CD4-positive, alpha-beta memory T cell (primary cell): Measurements from ENCODE around the gene AKT2. TPM values are rescaled to one million over a fixed set of nuclear protein-coding genes. Genes with fewer than 3 reads are reported as not detected.
A peak's percentile ranks its signal among the peaks of the same experiment; 100 is the strongest.

Experiments used
- CTCF ChIA-PET: fragments of 350-600 bp; sonication (Branson Sonifier 250); formaldehyde crosslinking; loops from one replicate; lab custom pipeline; 2021; ENCODE audit warnings: inconsistent platforms; ENCODE audit not compliant: partially characterized antibody; lab: Charles Lee
- POLR2A ChIA-PET: fragments of 350-600 bp; sonication (Branson Sonifier 250); formaldehyde crosslinking; loops from one replicate; lab custom pipeline; 2021; ENCODE audit not compliant: partially characterized antibody; lab: Charles Lee
- DNase-seq, 5 donors: peaks; one replicate each; pipeline versions ENCODE4 v3.0.0 to v3.0.0-alpha.2; 2020 to 2022; ENCODE audit warnings: mixed read lengths in 1 of 5
- H3K27ac ChIP-seq: one replicate; pipeline ENCODE4 v1.7.0; 2013; ENCODE audit warnings: low read depth, low read length
- H3K27me3 ChIP-seq: 2 replicates; pipeline ENCODE4 v1.7.0; 2013; ENCODE audit warnings: mild to moderate bottlenecking, low read length, moderate library complexity; ENCODE audit not compliant: insufficient read depth
- H3K36me3 ChIP-seq: 2 replicates; pipeline ENCODE4 v1.7.0; 2013; ENCODE audit warnings: mild to moderate bottlenecking, low read length, moderate library complexity; ENCODE audit not compliant: insufficient read depth
- H3K4me1 ChIP-seq: 2 replicates; pipeline ENCODE4 v1.7.0; 2013; ENCODE audit warnings: mild to moderate bottlenecking, low read length, moderate library complexity; ENCODE audit not compliant: insufficient read depth
- H3K4me3 ChIP-seq, 2 donors: one replicate each; pipeline ENCODE4 v1.7.0; 2013; ENCODE audit warnings: low read length in 2 of 2, mild to moderate bottlenecking in 1 of 2
- H3K9me3 ChIP-seq, 2 donors: one replicate each; pipeline ENCODE4 v1.7.0; 2013; ENCODE audit warnings: low read length in 2 of 2, control low read depth in 1 of 2; ENCODE audit not compliant: control insufficient read depth in 1 of 2
- H3K27ac Mint-ChIP-seq, 7 donors: one replicate each; pipeline ENCODE4 v1.8.0; 2020 to 2021; ENCODE audit warnings: mixed read lengths in 7 of 7, mild to moderate bottlenecking in 6 of 7, inconsistent platforms in 3 of 7, moderate library complexity in 3 of 7
- H3K27me3 Mint-ChIP-seq, 2 donors: one replicate each; pipeline ENCODE4 v1.8.0; 2020 to 2021; ENCODE audit warnings: mixed read lengths in 2 of 2
- H3K36me3 Mint-ChIP-seq, 2 donors: one replicate each; pipeline ENCODE4 v1.8.0; 2020 to 2021; ENCODE audit warnings: mixed read lengths in 2 of 2, inconsistent platforms in 1 of 2, mild to moderate bottlenecking in 1 of 2
- H3K4me1 Mint-ChIP-seq, 4 donors: one replicate each; pipeline ENCODE4 v1.8.0; 2020 to 2021; ENCODE audit warnings: mixed read lengths in 4 of 4, mild to moderate bottlenecking in 1 of 4
- H3K4me3 Mint-ChIP-seq, 8 donors: one replicate each; pipeline ENCODE4 v1.8.0; 2020 to 2021; ENCODE audit warnings: mixed read lengths in 8 of 8, mild to moderate bottlenecking in 7 of 8, moderate library complexity in 6 of 8, inconsistent platforms in 3 of 8
- H3K9me3 Mint-ChIP-seq, 8 donors: one replicate each; pipeline ENCODE4 v1.8.0; 2020 to 2021; ENCODE audit warnings: mixed read lengths in 8 of 8, mild to moderate bottlenecking in 5 of 8, inconsistent platforms in 3 of 8, moderate library complexity in 1 of 8
- intact Hi-C: fragments of 100-400 bp; cut with micrococcal nuclease; formaldehyde crosslinking; loops from one replicate; pipeline ENCODE4 v1.15.1; 2023
- polyA plus RNA-seq, 2 donors: library from polyadenylated mRNA; unstranded; fragments of 300-500 nt; fragmentation: Illumina TruSeq; gene quantifications; one replicate each; pipeline ENCODE4 v1.2.3, GENCODE V29; 2021
- total RNA-seq, 2 experiments: library from RNA; stranded (reverse); gene quantifications; one replicate each; pipeline ENCODE4 v1.2.3, GENCODE V29; 2021

The AKT2 gene
- total and polyA plus RNA-seq, 4 experiments from 2014 or later: 10.6 to 180 (median 97.8) TPM

DNA sequence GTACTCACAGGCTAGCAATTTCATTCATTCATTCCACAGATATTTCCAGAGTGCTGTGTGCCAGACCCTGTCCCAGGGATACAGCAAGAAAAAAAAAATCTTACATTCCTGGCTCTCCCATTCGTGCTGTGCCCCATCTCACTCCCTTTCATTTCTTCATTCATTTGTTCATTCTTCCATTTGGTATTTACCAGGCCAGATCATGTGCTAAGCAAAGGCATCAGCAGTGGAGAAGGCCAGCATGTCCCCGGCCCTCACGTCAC is 91.6 kb downstream of the AKT2 start:
- Mint-ChIP-seq H3K27ac (peak overlapping the region in 1 of 7 donors; percentile 0), H3K9me3 (no peaks in the 10 kb centered on the region), H3K27me3 (no peaks in the 10 kb centered on the region), H3K4me3 (peak overlapping the region in 6 of 8 donors; percentile 37 to 81 (median 53)), H3K4me1 (peaks cover 22 to 40% (median 30%) of the 10 kb centered on the region in 4 donors), H3K36me3 (peaks cover 0 to 8% of the 10 kb centered on the region in 2 donors)
- Histone ChIP-seq H3K36me3 (no peaks in the 10 kb centered on the region), H3K9me3 (no peaks in the 10 kb centered on the region), H3K27ac (no peak overlapping the region), H3K27me3 (no peaks in the 10 kb centered on the region), H3K4me1 (peaks cover 19% of the 10 kb centered on the region), H3K4me3 (no peak overlapping the region)
- ChIA-PET CTCF (no interaction called here), POLR2A (interaction anchor here (0.6 kb wide), 1 partner anchor 13 kb away, joined by 3 read pairs; no protein-coding TSS in a partner anchor)
- no peak for DNase-seq
- intact Hi-C loops: loop anchor here (10.0 kb wide), 1 partner anchor 49 kb away; no protein-coding TSS in a partner anchor

DNA sequence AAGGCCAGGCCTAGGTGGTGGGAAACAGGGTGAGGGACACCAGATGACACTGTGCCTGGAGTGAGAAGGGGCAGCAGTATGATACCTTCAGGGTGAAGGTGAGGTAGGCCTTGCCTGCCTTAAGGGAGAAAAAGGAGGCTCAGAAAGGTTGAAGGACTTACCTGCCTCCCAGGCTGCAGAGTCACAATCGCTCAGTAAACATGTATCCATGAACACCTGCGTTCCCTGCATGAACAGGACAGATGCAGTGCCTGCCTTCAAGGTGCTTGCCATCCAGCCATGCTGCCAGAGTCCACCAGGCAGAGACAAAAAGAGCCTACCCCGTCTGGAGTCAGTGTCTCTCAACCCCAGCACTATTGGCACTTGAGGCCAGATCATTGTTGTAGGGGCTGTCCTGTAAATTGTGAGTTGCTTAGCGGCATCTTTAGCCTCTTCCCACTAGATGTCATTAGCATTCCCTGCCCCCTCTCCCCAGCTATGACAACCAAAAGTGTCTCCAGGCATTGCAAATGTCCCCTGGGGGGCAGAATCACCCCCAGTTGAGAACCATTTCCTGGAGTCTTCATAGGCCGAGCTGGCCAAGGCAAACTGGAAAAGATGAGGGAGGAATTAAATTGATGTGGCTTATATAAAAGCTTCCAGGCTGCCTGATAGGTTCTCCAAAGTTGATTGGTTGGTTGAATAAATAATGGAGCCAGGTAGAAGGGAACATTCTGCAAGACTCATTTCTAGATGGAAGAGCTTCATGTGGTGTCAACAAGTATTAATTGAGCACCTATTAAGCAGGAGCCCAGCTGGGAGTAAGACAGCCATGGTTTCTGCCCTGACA is 92.2 kb downstream of the AKT2 start:
- no peaks in the 10 kb centered on the region for H3K9me3 Mint-ChIP-seq
- Histone ChIP-seq H3K4me3 (no peak overlapping the region), H3K9me3 (no peaks in the 10 kb centered on the region), H3K27me3 (no peaks in the 10 kb centered on the region), H3K36me3 (no peaks in the 10 kb centered on the region), H3K27ac (no peak overlapping the region), H3K4me1 (peaks cover 19% of the 10 kb centered on the region)
- H3K36me3 Mint-ChIP-seq: peaks cover 0 to 7% of the 10 kb centered on the region in 2 donors
- intact Hi-C loops: loop anchor here (10.0 kb wide), 1 partner anchor 48 kb away; no protein-coding TSS in a partner anchor
- no peak for DNase-seq
- peak overlapping the region; percentile 41 to 87 (median 54) for H3K27ac Mint-ChIP-seq
- peak overlapping the region; percentile 64 to 81 (median 76) for H3K4me3 Mint-ChIP-seq
- ChIA-PET CTCF (no interaction called here), POLR2A (no interaction called here)
- H3K4me1 Mint-ChIP-seq: peaks cover 22 to 40% (median 30%) of the 10 kb centered on the region in 4 donors
- no peaks in the 10 kb centered on the region for H3K27me3 Mint-ChIP-seq

DNA sequence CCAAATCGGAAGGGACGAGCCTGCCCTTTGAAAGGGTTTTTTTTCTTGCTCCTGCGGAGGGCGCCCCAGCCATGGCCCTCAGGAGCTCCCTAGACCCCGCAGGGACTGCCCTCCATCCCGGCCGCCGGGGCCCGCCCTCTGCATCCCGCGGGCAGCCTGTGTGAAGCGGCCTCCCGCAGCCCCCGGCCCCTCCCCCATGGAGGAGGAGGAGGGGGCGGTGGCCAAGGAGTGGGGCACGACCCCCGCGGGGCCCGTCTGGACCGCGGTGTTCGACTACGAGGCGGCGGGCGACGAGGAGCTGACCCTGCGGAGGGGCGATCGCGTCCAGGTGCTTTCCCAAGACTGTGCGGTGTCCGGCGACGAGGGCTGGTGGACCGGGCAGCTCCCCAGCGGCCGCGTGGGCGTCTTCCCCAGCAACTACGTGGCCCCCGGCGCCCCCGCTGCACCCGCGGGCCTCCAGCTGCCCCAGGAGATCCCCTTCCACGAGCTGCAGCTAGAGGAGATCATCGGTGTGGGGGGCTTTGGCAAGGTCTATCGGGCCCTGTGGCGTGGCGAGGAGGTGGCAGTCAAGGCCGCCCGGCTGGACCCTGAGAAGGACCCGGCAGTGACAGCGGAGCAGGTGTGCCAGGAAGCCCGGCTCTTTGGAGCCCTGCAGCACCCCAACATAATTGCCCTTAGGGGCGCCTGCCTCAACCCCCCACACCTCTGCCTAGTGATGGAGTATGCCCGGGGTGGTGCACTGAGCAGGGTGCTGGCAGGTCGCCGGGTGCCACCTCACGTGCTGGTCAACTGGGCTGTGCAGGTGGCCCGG is 93.1 kb downstream of the AKT2 start:
- no peaks in the 10 kb centered on the region for H3K36me3 ChIP-seq
- Mint-ChIP-seq H3K4me1 (peaks cover 22 to 40% (median 30%) of the 10 kb centered on the region in 4 donors), H3K9me3 (no peaks in the 10 kb centered on the region), H3K27ac (peak overlapping the region in 3 of 7 donors; percentile 54 to 87 (median 57)), H3K36me3 (peaks cover 0 to 6% of the 10 kb centered on the region in 2 donors), H3K27me3 (no peaks in the 10 kb centered on the region), H3K4me3 (peak overlapping the region; percentile 71 to 81 (median 76))
- peak in 2 of 5 donors; percentile 4 to 6 for DNase-seq
- H3K27ac ChIP-seq: peak overlapping the region; percentile 31
- peak overlapping the region in 1 of 2 donors; percentile 47 for H3K4me3 ChIP-seq
- H3K4me1 ChIP-seq: peaks cover 19% of the 10 kb centered on the region
- ChIA-PET CTCF (interaction anchor here (1.3 to 2.0 kb wide), 2 partner anchors 51 to 222 kb away, joined by 3 to 8 read pairs; no protein-coding TSS in a partner anchor), POLR2A (interaction anchor here (0.5 to 2.1 kb wide), 3 partner anchors 37 to 154 kb away, joined by 3 to 6 read pairs (median 3); no protein-coding TSS in a partner anchor)
- intact Hi-C loops: loop anchor here (1.0 to 10.0 kb wide), 3 partner anchors 47 to 221 kb away; partner anchors contain the start of genes AKT2 and PSMC4
- no peaks in the 10 kb centered on the region for H3K27me3 ChIP-seq
- H3K9me3 ChIP-seq: no peaks in the 10 kb centered on the region

DNA sequence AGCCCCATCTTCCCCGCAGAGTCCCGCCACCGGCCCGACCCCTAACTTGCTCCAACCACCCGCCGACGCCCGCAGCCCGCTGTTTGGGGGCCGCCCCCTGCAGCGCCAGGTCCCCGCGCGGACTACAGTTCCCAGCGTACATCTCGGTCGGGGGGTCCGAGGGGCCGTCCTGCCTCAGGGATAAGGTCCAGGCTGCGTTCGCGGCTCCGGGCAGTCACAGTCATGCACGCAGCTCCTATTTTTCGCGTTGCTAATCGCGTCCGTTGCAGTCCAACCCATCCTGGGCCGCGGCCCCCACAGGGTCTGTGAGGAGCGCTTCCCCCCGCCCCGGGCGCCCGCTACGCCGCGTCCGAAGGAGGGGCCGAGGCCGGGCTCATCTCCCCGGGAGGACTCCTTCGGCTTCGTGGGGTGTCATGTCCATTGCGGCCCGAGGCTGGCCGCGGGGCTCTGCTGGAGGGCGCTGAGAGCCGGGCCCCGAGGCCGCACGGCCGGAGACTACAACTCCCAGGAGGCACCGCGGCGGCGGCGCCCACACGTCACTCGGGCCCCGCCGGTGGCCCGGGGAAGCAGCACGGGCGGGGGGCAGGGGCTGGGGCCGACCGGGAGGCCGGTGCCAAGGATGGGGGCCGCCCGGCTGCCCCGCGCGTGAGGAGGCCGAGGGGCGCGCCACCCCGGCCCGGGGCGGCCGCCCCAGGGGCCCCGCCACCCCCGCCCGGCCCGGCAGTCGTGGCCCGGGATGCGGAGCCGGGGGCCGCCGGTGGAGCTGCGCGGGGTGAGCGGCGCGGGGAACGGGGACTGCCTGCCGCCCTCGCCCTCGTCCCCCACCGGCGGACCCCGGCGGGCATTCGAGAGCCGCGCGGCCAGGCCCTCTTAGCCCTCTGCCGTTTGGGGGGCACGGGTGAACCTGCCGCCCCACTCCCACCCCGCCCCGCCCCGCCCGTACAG is 94.0 kb downstream of the AKT2 start, which contains the start of gene MAP3K10:
Gene MAP3K10 (plus strand): TSS at position 536 of the 945 bp plus-strand sequence. CDS start 606 bp downstream, outside the sequence.
- ChIA-PET CTCF (interaction anchor here (0.8 to 2.0 kb wide), 4 partner anchors 47 to 221 kb away, joined by 3 to 8 read pairs (median 4); no protein-coding TSS in a partner anchor), POLR2A (interaction anchor here (0.5 to 2.1 kb wide), 10 partner anchors 27 to 1073 kb away, joined by 3 to 10 read pairs (median 4); partner anchors contain the start of genes HNRNPUL1, TTC9B, ZNF546 and ZNF780A)
- peak; percentile 67 to 77 (median 70) for DNase-seq
- Histone ChIP-seq H3K9me3 (no peaks in the 10 kb centered on the region), H3K4me3 (peak within 1 kb of the TSS; percentile 66 to 95), H3K36me3 (no peaks in the 10 kb centered on the region), H3K27ac (peak within 1 kb of the TSS; percentile 96), H3K27me3 (no peaks in the 10 kb centered on the region), H3K4me1 (peaks cover 19% of the 10 kb centered on the region)
- H3K9me3 Mint-ChIP-seq: no peaks in the 10 kb centered on the region
- peaks cover 0 to 6% of the 10 kb centered on the region in 2 donors for H3K36me3 Mint-ChIP-seq
- peak within 1 kb of the TSS; percentile 87 to 94 (median 91) for H3K4me3 Mint-ChIP-seq
- no peaks in the 10 kb centered on the region for H3K27me3 Mint-ChIP-seq
- intact Hi-C loops: loop anchor here (1.0 to 10.0 kb wide), 3 partner anchors 46 to 220 kb away; partner anchors contain the start of genes AKT2 and PSMC4
- H3K27ac Mint-ChIP-seq: peak within 1 kb of the TSS; percentile 92 to 98 (median 96)
- H3K4me1 Mint-ChIP-seq: peaks cover 22 to 40% (median 29%) of the 10 kb centered on the region in 4 donors

DNA sequence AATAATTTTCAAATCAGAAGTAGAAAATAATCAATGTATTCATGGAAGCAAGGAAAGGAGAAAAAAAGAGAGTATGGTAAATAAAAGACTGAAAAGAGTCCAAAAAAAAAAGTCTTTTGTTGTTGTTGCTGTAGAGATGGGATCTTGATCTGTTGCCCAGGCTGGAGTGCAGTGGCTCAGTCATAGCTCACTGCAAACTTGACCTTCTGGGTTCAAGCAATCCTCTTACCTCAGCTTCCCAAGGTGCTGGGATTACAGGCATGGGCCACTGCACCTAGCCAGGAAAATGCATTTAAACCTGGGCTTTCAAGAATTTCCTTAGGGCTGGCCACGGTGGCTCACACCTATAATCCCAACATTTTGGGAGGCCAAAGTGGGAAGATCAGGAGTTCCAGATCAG is 100.9 kb downstream of the AKT2 start:
- ChIA-PET CTCF (no interaction called here), POLR2A (interaction anchor here (0.6 kb wide), 1 partner anchor 40 kb away, joined by 3 read pairs; no protein-coding TSS in a partner anchor)
- H3K9me3 Mint-ChIP-seq: no peaks in the 10 kb centered on the region

More for the DNA sequence above, 100.9 kb downstream of the AKT2 start:
- no peaks in the 10 kb centered on the region for H3K27me3 ChIP-seq
- no peak overlapping the region for H3K4me3 ChIP-seq
- H3K4me1 ChIP-seq: no peaks in the 10 kb centered on the region
- Mint-ChIP-seq H3K27me3 (peaks cover 3 to 6% of the 10 kb centered on the region in 2 donors), H3K27ac (no peak overlapping the region), H3K4me3 (no peak overlapping the region), H3K36me3 (no peaks in the 10 kb centered on the region), H3K4me1 (no peaks in the 10 kb centered on the region)
- intact Hi-C loops: no loop called here
- H3K27ac ChIP-seq: no peak overlapping the region
- H3K9me3 ChIP-seq: no peaks in the 10 kb centered on the region
- no peaks in the 10 kb centered on the region for H3K36me3 ChIP-seq
- no peak for DNase-seq
